PC-3 (cell line): Measurements from ENCODE around the gene PUS7. TPM values are rescaled to one million over a fixed set of nuclear protein-coding genes. Genes with fewer than 3 reads are reported as not detected.

Experiments
- ATAC-seq: fragments of 200-7000 bp; cut with Tn5 transposase; 2 replicates; pipeline ENCODE4 v1.9.1; 2020; ENCODE audit warnings: mild to moderate bottlenecking, moderate library complexity
- BruUV-seq: library from RNA; stranded (reverse); fragments of 400-500 nt; replicated peaks from 2 replicates; lab custom pipeline; 2021; lab: Mats Ljungman, UMichigan
- CTCF ChIA-PET: fragments of 300-600 bp; sonication (Branson Sonifier 250); formaldehyde crosslinking; loops from one replicate; lab custom pipeline; 2022; ENCODE audit warnings: antibody characterized with exemption; lab: Charles Lee
- POLR2A ChIA-PET: fragments of 300-600 bp; sonication (Branson Sonifier 250); formaldehyde crosslinking; loops from one replicate; lab custom pipeline; 2022; ENCODE audit warnings: antibody characterized with exemption; ENCODE audit not compliant: unreplicated experiment; lab: Charles Lee
- DNase-seq: peaks from one replicate; pipeline ENCODE4 v3.0.0-alpha.2; 2015
- H2AFZ ChIP-seq: fragments of 300-600 bp; sonication (generic); 2 replicates; pipeline ENCODE4 v1.6.0; 2016; ENCODE audit warnings: antibody characterized with exemption, low read length
- H3F3A ChIP-seq: fragments of 300-600 bp; sonication (generic); one replicate; pipeline ENCODE4 v1.6.0; 2017; ENCODE audit warnings: antibody characterized with exemption, low read length, control low read depth, mild to moderate bottlenecking; ENCODE audit not compliant: unreplicated experiment
- H3K27ac ChIP-seq: fragments of 300-600 bp; sonication (generic); 2 replicates; pipeline ENCODE4 v1.5.1; 2016; ENCODE audit warnings: mild to moderate bottlenecking, low read length
- H3K27me3 ChIP-seq: fragments of 300-600 bp; sonication (generic); 2 replicates; pipeline ENCODE4 v1.6.1; 2016; ENCODE audit warnings: low read length, mixed read lengths
- H3K36me3 ChIP-seq: fragments of 300-600 bp; sonication (generic); 2 replicates; pipeline ENCODE4 v1.6.1; 2016; ENCODE audit warnings: low read depth, mixed run types, low read length, mixed read lengths
- H3K4me1 ChIP-seq: fragments of 300-600 bp; sonication (generic); 2 replicates; pipeline ENCODE4 v1.5.1; 2016; ENCODE audit warnings: low read length; ENCODE audit not compliant: insufficient read depth
- H3K4me2 ChIP-seq: fragments of 300-600 bp; sonication (generic); 2 replicates; pipeline ENCODE4 v1.6.0; 2016; ENCODE audit warnings: low read length
- H3K4me3 ChIP-seq: fragments of 300-600 bp; sonication (generic); 2 replicates; pipeline ENCODE4 v1.5.1; 2016; ENCODE audit warnings: mild to moderate bottlenecking, low read length, mixed read lengths
- H3K79me2 ChIP-seq: fragments of 300-600 bp; sonication (generic); 2 replicates; pipeline ENCODE4 v1.6.1; 2017; ENCODE audit warnings: low read length, mixed read lengths
- H3K9ac ChIP-seq: fragments of 300-600 bp; sonication (generic); 2 replicates; pipeline ENCODE4 v1.6.0; 2016; ENCODE audit warnings: mild to moderate bottlenecking, low read length
- H3K9me2 ChIP-seq: fragments of 300-600 bp; sonication (generic); replicated peaks from 2 replicates; pipeline ENCODE4 v1.6.1; 2016; ENCODE audit warnings: mixed run types, low read length, mixed read lengths
- H3K9me3 ChIP-seq: fragments of 300-600 bp; sonication (generic); 2 replicates; pipeline ENCODE4 v1.6.1; 2016; ENCODE audit warnings: low read length, mixed read lengths
- H4K20me1 ChIP-seq: fragments of 300-600 bp; sonication (generic); 2 replicates; pipeline ENCODE4 v1.6.1; 2016; ENCODE audit warnings: low read length, mixed read lengths
- CTCF ChIP-seq: fragments of 300-600 bp; sonication (generic); conservative IDR thresholded peaks from 2 replicates; pipeline ENCODE4 v1.5.1; 2017; ENCODE audit warnings: antibody characterized with exemption, low read depth, mild to moderate bottlenecking, low read length
- EZH2 ChIP-seq: fragments of 300-600 bp; sonication (generic); IDR thresholded peaks from one replicate; pipeline ENCODE4 v1.6.1; 2017; ENCODE audit warnings: antibody characterized with exemption, mild to moderate bottlenecking, low read length; ENCODE audit not compliant: unreplicated experiment
- EZH2phosphoT487 ChIP-seq: fragments of 300-600 bp; sonication (generic); IDR thresholded peaks from 2 replicates; pipeline ENCODE4 v1.6.1; 2018; ENCODE audit warnings: mild to moderate bottlenecking, antibody characterized with exemption, low read length, borderline replicate concordance
- intact Hi-C: fragments of 100-400 bp; cut with micrococcal nuclease; formaldehyde crosslinking; loops from 2 replicates; pipeline ENCODE4 v1.9.0; 2023
- total RNA-seq: library from RNA; depleted of rRNA; stranded (reverse); fragments of >200 nt; gene quantifications from 2 replicates; pipeline ENCODE4 v1.2.3, GENCODE V29; 2014

Gene PUS7
- total RNA-seq, 1 experiment from 2014 or later: 37.2 TPM

GRCh38 chr7:105538339-105538738 lies 16.3 kb upstream of the PUS7 start:
- no peak for ATAC-seq
- CTCF ChIA-PET: no interaction called here
- Histone ChIP-seq H3K79me2 (peaks cover 22% of the 10 kb centered on the region), H4K20me1 (no peaks in the 10 kb centered on the region), H3K27ac (no peak overlapping the region), H3K4me3 (no peak overlapping the region), H3F3A (no peaks in the 10 kb centered on the region), H3K9ac (no peak overlapping the region), H3K9me2 (no peaks in the 10 kb centered on the region), H3K4me1 (peaks cover 7% of the 10 kb centered on the region), H3K36me3 (peaks cover 41% of the 10 kb centered on the region), H3K9me3 (no peaks in the 10 kb centered on the region), H3K4me2 (no peak overlapping the region), H2AFZ (no peak overlapping the region), H3K27me3 (no peaks in the 10 kb centered on the region)
- TF ChIP-seq EZH2 (no peak), CTCF (no peak), EZH2phosphoT487 (no peak)
- intact Hi-C loops: no loop called here
- POLR2A ChIA-PET: no interaction called here
- no TSS peak for BruUV-seq
- no peak for DNase-seq

- H3K9me2 ChIP-seq: no peaks in the 10 kb centered on the region
- intact Hi-C loops: loop anchor here (1.0 to 5.0 kb wide), 4 partner anchors 11 to 644 kb away; partner anchors contain the start of gene PUS7
- ATAC-seq: no peak
- H4K20me1 ChIP-seq: no peaks in the 10 kb centered on the region
- H3F3A ChIP-seq: no peaks in the 10 kb centered on the region
- peak; percentile 12 for DNase-seq
- peak overlapping the region; percentile 86 for H3K4me2 ChIP-seq
- peak overlapping the region; percentile 99 for H2AFZ ChIP-seq
- H3K4me1 ChIP-seq: peaks cover 18% of the 10 kb centered on the region
- ChIA-PET POLR2A (no interaction called here), CTCF (no interaction called here)
- no peaks in the 10 kb centered on the region for H3K9me3 ChIP-seq
- peak overlapping the region; percentile 93 for H3K9ac ChIP-seq
- peaks cover 9% of the 10 kb centered on the region for H3K36me3 ChIP-seq
- H3K79me2 ChIP-seq: peaks cover 35% of the 10 kb centered on the region
- no TSS peak for BruUV-seq
- no peaks in the 10 kb centered on the region for H3K27me3 ChIP-seq
- TF ChIP-seq CTCF (no peak), EZH2 (no peak), EZH2phosphoT487 (no peak)
- no peak overlapping the region for H3K27ac ChIP-seq
- H3K4me3 ChIP-seq: peak overlapping the region; percentile 91
Measured at GRCh38 chr7:105532709-105533460, 10.8 kb upstream of the PUS7 start.
